Measurements from ENCODE around the gene KLF9.

DNA sequence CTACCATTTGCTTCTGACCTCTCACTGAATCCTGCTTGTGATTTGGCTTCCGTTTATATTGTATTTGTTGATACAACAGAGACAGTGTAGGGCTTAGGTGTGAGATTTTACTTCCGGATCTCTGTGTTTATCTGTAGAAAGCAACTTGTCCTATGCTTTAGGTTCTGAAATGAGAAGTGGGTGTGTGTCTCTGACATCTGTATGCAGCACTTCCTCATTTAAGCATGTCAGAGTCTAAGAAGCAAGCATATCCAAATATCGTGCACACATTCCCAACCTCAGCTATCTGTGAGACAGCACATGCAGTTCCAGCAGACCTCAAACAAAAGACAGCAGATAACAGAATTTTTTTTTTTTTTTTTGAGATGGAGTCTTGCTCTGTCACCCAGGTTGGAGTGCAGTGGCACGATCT, 16.3 kb downstream of the KLF9 start:
- TF ChIP-seq, protein P1, sequence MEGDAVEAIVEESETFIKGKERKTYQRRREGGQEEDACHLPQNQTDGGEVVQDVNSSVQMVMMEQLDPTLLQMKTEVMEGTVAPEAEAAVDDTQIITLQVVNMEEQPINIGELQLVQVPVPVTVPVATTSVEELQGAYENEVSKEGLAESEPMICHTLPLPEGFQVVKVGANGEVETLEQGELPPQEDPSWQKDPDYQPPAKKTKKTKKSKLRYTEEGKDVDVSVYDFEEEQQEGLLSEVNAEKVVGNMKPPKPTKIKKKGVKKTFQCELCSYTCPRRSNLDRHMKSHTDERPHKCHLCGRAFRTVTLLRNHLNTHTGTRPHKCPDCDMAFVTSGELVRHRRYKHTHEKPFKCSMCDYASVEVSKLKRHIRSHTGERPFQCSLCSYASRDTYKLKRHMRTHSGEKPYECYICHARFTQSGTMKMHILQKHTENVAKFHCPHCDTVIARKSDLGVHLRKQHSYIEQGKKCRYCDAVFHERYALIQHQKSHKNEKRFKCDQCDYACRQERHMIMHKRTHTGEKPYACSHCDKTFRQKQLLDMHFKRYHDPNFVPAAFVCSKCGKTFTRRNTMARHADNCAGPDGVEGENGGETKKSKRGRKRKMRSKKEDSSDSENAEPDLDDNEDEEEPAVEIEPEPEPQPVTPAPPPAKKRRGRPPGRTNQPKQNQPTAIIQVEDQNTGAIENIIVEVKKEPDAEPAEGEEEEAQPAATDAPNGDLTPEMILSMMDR (IDR thresholded peaks at IDR 0.05), result no peak
- TF ChIP-seq POLR2AphosphoS5 (IDR thresholded peaks at IDR 0.05; ENCODE audit: low read depth, low read length), result no peak
- no peak for TF ChIP-seq YY1 (IDR thresholded peaks at IDR 0.05; ENCODE audit: low read depth)
- TF ChIP-seq CHD2 (IDR thresholded peaks at IDR 0.05; ENCODE audit: low read length, partially characterized antibody), result no peak
- TF ChIP-seq, protein P2, sequence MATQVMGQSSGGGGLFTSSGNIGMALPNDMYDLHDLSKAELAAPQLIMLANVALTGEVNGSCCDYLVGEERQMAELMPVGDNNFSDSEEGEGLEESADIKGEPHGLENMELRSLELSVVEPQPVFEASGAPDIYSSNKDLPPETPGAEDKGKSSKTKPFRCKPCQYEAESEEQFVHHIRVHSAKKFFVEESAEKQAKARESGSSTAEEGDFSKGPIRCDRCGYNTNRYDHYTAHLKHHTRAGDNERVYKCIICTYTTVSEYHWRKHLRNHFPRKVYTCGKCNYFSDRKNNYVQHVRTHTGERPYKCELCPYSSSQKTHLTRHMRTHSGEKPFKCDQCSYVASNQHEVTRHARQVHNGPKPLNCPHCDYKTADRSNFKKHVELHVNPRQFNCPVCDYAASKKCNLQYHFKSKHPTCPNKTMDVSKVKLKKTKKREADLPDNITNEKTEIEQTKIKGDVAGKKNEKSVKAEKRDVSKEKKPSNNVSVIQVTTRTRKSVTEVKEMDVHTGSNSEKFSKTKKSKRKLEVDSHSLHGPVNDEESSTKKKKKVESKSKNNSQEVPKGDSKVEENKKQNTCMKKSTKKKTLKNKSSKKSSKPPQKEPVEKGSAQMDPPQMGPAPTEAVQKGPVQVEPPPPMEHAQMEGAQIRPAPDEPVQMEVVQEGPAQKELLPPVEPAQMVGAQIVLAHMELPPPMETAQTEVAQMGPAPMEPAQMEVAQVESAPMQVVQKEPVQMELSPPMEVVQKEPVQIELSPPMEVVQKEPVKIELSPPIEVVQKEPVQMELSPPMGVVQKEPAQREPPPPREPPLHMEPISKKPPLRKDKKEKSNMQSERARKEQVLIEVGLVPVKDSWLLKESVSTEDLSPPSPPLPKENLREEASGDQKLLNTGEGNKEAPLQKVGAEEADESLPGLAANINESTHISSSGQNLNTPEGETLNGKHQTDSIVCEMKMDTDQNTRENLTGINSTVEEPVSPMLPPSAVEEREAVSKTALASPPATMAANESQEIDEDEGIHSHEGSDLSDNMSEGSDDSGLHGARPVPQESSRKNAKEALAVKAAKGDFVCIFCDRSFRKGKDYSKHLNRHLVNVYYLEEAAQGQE (IDR thresholded peaks at IDR 0.05; ENCODE audit: low read depth, low read length), result no peak
- TF ChIP-seq RXRA (IDR thresholded peaks at IDR 0.05; ENCODE audit: borderline replicate concordance, low read depth), result no peak
- no peak for TF ChIP-seq EZH2phosphoT487 (IDR thresholded peaks at IDR 0.05; ENCODE audit: borderline replicate concordance, low read depth)
- TF ChIP-seq JUND (IDR thresholded peaks at IDR 0.05), result no peak
- TF ChIP-seq TEAD4 (IDR thresholded peaks at IDR 0.05; ENCODE audit: borderline replicate concordance, insufficient read depth), result no peak
